Neuronal stem cell (in vitro differentiated cells): ENCODE measurements around the gene RFX1.

Source experiments
- DNase-seq: peaks from one replicate; pipeline ENCODE4 v3.0.0-alpha.2; 2013; ENCODE audit warnings: low spot score
- H2AFZ ChIP-seq: one replicate; pipeline ENCODE4 v1.6.1; 2013; ENCODE audit warnings: mild to moderate bottlenecking, low read length, inconsistent platforms
- H2AK5ac ChIP-seq: 2 replicates; pipeline ENCODE4 v1.6.1; 2013; ENCODE audit warnings: low read depth, mild to moderate bottlenecking, inconsistent platforms, low read length, moderate library complexity, mixed read lengths
- H2BK120ac ChIP-seq: 2 replicates; pipeline ENCODE4 v1.6.1; 2013; ENCODE audit warnings: low read depth, mild to moderate bottlenecking, inconsistent platforms, low read length, moderate library complexity, mixed read lengths
- H2BK12ac ChIP-seq: one replicate; pipeline ENCODE4 v1.6.1; 2013; ENCODE audit warnings: low read length, inconsistent platforms
- H2BK15ac ChIP-seq: 2 replicates; pipeline ENCODE4 v1.6.1; 2013; ENCODE audit warnings: mild to moderate bottlenecking, low read length, inconsistent platforms, mixed read lengths
- H2BK5ac ChIP-seq: one replicate; pipeline ENCODE4 v1.6.1; 2013; ENCODE audit warnings: inconsistent platforms, mild to moderate bottlenecking, low read length, moderate library complexity
- H3K14ac ChIP-seq: one replicate; pipeline ENCODE4 v1.6.1; 2013; ENCODE audit warnings: low read length, inconsistent platforms
- H3K18ac ChIP-seq: 2 replicates; pipeline ENCODE4 v1.6.1; 2013; ENCODE audit warnings: low read length, inconsistent platforms
- H3K23ac ChIP-seq: 2 replicates; pipeline ENCODE4 v1.6.1; 2013; ENCODE audit warnings: low read depth, mild to moderate bottlenecking, mixed read lengths, low read length, inconsistent platforms; ENCODE audit not compliant: poor library complexity
- H3K27ac ChIP-seq: replicated peaks from 3 replicates; pipeline ENCODE4 v1.5.1; 2013; ENCODE audit warnings: low read length, inconsistent platforms
- H3K27me3 ChIP-seq, 3 experiments: 2 replicates each; pipeline ENCODE4 v1.6.1; 2013; ENCODE audit warnings: low read length in 3 of 3, mild to moderate bottlenecking in 2 of 3, inconsistent platforms in 1 of 3, low read depth in 1 of 3, mixed read lengths in 1 of 3, moderate library complexity in 1 of 3; ENCODE audit not compliant: control insufficient read depth in 3 of 3, insufficient read depth in 3 of 3
- H3K36me3 ChIP-seq, 2 donors: replicated peaks in 1 of 2; 2 replicates each; pipeline ENCODE4 v1.6.1; 2013; ENCODE audit warnings: low read length in 2 of 2; ENCODE audit not compliant: control insufficient read depth in 2 of 2, insufficient read depth in 2 of 2
- H3K4ac ChIP-seq: 2 replicates; pipeline ENCODE4 v1.6.1; 2013; ENCODE audit warnings: inconsistent platforms, mild to moderate bottlenecking, low read length, moderate library complexity
- H3K4me1 ChIP-seq, 2 donors: 1 replicate in 1 of 2; 2 replicates in 1 of 2; pipeline ENCODE4 v1.6.1; 2013; ENCODE audit warnings: low read length in 2 of 2, low read depth in 1 of 2; ENCODE audit not compliant: control insufficient read depth in 2 of 2, insufficient read depth in 1 of 2
- H3K4me2 ChIP-seq: one replicate; pipeline ENCODE4 v1.6.1; 2013; ENCODE audit warnings: mild to moderate bottlenecking, low read length, inconsistent platforms; ENCODE audit not compliant: insufficient read depth, poor library complexity, severe bottlenecking
- H3K4me3 ChIP-seq, 2 donors: 2 replicates each; pipeline ENCODE4 v1.5.1; 2013; ENCODE audit warnings: low read length in 2 of 2, mild to moderate bottlenecking in 2 of 2, inconsistent platforms in 1 of 2, moderate library complexity in 1 of 2
- H3K79me1 ChIP-seq: one replicate; pipeline ENCODE4 v1.6.1; 2013; ENCODE audit warnings: low read depth, mild to moderate bottlenecking, inconsistent platforms, low read length, moderate library complexity
- H3K9ac ChIP-seq: one replicate; pipeline ENCODE4 v1.6.1; 2013; ENCODE audit warnings: mild to moderate bottlenecking, low read depth, low read length, inconsistent platforms; ENCODE audit not compliant: poor library complexity
- H3K9me3 ChIP-seq, 2 donors: replicated peaks in 1 of 2; 2 replicates each; pipeline versions ENCODE3 to v1.6.1; 2013; ENCODE audit warnings: low read length in 2 of 2, mild to moderate bottlenecking in 2 of 2, inconsistent platforms in 1 of 2, low read depth in 1 of 2, mixed read lengths in 1 of 2, moderate library complexity in 1 of 2; ENCODE audit not compliant: control insufficient read depth in 2 of 2, insufficient read depth in 1 of 2
- H4K8ac ChIP-seq: one replicate; pipeline ENCODE4 v1.6.1; 2013; ENCODE audit warnings: low read depth, mild to moderate bottlenecking, inconsistent platforms, low read length, moderate library complexity
- H4K91ac ChIP-seq: one replicate; pipeline ENCODE4 v1.6.1; 2013; ENCODE audit warnings: low read length, low read depth, mild to moderate bottlenecking, inconsistent platforms; ENCODE audit not compliant: poor library complexity
- whole genome bisulfite sequencing, 2 donors: extraction: QIAGEN DNeasy Blood & Tissue Kit; methylation state at CpG; one replicate each; pipeline ENCODE4 v1.1.7; 2013; ENCODE audit warnings: missing lambda C conversion rate in 2 of 2, mixed read lengths in 1 of 2; ENCODE audit not compliant: insufficient read length in 2 of 2, insufficient replicate concordance in 1 of 2; ENCODE audit errors: extremely low coverage in 2 of 2; 5-methylcytosine and 5-hydroxymethylcytosine counted together

Gene RFX1

GRCh38 chr19:14012378-14012915 lies 6.3 kb upstream of the RFX1 start:
- H3K4ac ChIP-seq: no peak overlapping the region
- no peaks in the 10 kb centered on the region for H3K79me1 ChIP-seq
- no peak overlapping the region for H3K4me3 ChIP-seq
- H4K8ac ChIP-seq: no peak overlapping the region
- H3K36me3 ChIP-seq: no peaks in the 10 kb centered on the region
- H3K4me2 ChIP-seq: no peak overlapping the region
- no peak for DNase-seq
- H3K23ac ChIP-seq: no peak overlapping the region
- WGBS, 2 donors: no CpG with 5 or more reads among the region's 2 CpGs
- H3K9me3 ChIP-seq: no peaks in the 10 kb centered on the region
- no peak overlapping the region for H2BK15ac ChIP-seq
- no peak overlapping the region for H2AFZ ChIP-seq
- H4K91ac ChIP-seq: no peak overlapping the region
- no peaks in the 10 kb centered on the region for H3K27me3 ChIP-seq
- no peak overlapping the region for H2AK5ac ChIP-seq
- H3K18ac ChIP-seq: no peak overlapping the region
- no peak overlapping the region for H3K14ac ChIP-seq
- H3K9ac ChIP-seq: no peak overlapping the region
- H2BK5ac ChIP-seq: no peak overlapping the region
- H3K27ac ChIP-seq: no peak overlapping the region
- H2BK12ac ChIP-seq: no peak overlapping the region
- H2BK120ac ChIP-seq: no peak overlapping the region
- no peaks in the 10 kb centered on the region for H3K4me1 ChIP-seq

DNA sequence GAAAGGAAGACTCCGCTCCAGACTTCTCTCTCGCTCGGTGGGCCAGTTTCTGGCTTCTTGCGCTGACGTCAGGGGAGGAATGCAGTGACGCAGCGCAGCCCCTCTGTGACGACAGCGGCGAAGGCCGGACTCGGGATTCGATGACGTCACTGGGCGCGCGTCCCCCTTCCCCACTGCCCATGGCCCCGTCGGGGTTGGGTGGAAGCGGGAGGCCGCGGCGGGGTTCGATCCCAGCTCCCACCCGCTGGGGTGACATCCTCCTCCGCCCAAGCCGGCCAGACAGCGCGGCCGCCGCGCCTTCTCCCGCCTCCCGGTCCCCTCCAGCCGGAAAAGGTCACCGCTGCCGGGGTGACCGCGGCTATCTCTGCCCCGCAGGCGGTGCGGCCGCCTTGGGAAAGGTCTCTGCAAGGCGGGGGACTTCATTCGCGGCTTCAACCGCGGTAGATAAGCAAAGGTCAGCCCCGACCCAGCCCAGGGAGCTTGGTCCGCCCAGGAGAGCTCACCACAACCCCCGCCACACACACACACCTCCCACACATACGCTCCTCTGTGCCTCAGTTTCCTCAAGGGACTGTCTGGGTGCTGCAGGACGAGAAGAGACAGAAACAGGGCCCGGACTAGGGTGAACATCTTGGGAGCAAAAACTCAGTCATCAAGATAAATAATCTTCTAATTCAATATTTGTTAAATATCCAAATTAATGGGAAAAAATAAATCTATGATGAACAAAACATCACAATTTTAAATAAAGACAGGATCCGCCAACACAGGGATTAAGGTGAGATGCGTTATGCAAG lies 844 bp upstream of the RFX1 start:
- Histone ChIP-seq H3K4ac (peak overlapping the region; percentile 89), H3K9me3 (no peaks in the 10 kb centered on the region), H3K36me3 (no peaks in the 10 kb centered on the region), H2BK12ac (no peak overlapping the region), H3K18ac (peak overlapping the region; percentile 98), H4K8ac (peak overlapping the region; percentile 100), H3K4me1 (peaks cover 0 to 2% of the 10 kb centered on the region in 2 donors), H3K23ac (peak overlapping the region; percentile 87), H2BK120ac (peak overlapping the region; percentile 14), H3K9ac (peak overlapping the region; percentile 72), H3K4me2 (peak overlapping the region; percentile 81), H2AK5ac (peak overlapping the region; percentile 57), H3K27ac (peak overlapping the region; percentile 93), H2BK15ac (no peak overlapping the region), H2BK5ac (peak overlapping the region; percentile 88), H2AFZ (peak overlapping the region; percentile 89), H3K4me3 (peak overlapping the region; percentile 59 to 94), H4K91ac (no peak overlapping the region), H3K79me1 (peaks cover 3% of the 10 kb centered on the region), H3K14ac (peak overlapping the region; percentile 76), H3K27me3 (no peaks in the 10 kb centered on the region)
- WGBS, 2 donors: no CpG with 5 or more reads among the region's 56 CpGs
- DNase-seq: no peak

- Histone ChIP-seq H3K23ac (peak overlapping the region; percentile 65), H2BK12ac (no peak overlapping the region), H4K8ac (no peak overlapping the region), H3K14ac (peak overlapping the region; percentile 71), H3K36me3 (no peaks in the 10 kb centered on the region), H3K9ac (no peak overlapping the region), H3K4me1 (peaks cover 0 to 2% of the 10 kb centered on the region in 2 donors), H2BK120ac (no peak overlapping the region), H3K4me2 (peak overlapping the region; percentile 49), H3K27me3 (no peaks in the 10 kb centered on the region), H4K91ac (no peak overlapping the region), H2BK5ac (no peak overlapping the region), H2AK5ac (no peak overlapping the region), H3K9me3 (no peaks in the 10 kb centered on the region), H3K79me1 (peaks cover 4% of the 10 kb centered on the region), H2AFZ (peak overlapping the region; percentile 89), H2BK15ac (no peak overlapping the region), H3K4me3 (peak overlapping the region; percentile 59 to 94), H3K4ac (no peak overlapping the region), H3K18ac (peak overlapping the region; percentile 97), H3K27ac (peak overlapping the region; percentile 75)
- DNase-seq: peak; percentile 85
- no CpG with 5 or more reads among the region's 50 CpGs for WGBS, 2 donors
These were observed 603 bp downstream of the RFX1 start for GRCh38 chr19:14005349-14006084.
